HFF-Myc (cell line): ENCODE results near the gene PRMT7.
A peak's percentile ranks its signal among the peaks of the same experiment; 100 is the strongest.
"Not testable (repeated sequence)": the region's sequence is repeated elsewhere in the genome, so short reads cannot be mapped to it uniquely, and the experiment has no call there.

ENCODE experiments used
- DNase-seq: peaks from one replicate; pipeline ENCODE4 v3.0.0-alpha.2; 2011; ENCODE audit warnings: low read depth; ENCODE audit errors: extremely low read depth
- H3K4me3 ChIP-seq: replicated peaks from 2 replicates; pipeline ENCODE4 v1.5.1; 2011; ENCODE audit warnings: low read depth, mild to moderate bottlenecking, control low read depth, low read length
- TF ChIP-seq, protein P1 (sequence below): IDR thresholded peaks from 2 replicates; pipeline ENCODE4 v1.5.1; 2012; ENCODE audit warnings: mild to moderate bottlenecking, low read depth, low read length, control low read depth; ENCODE audit errors: missing control alignments

The PRMT7 gene

DNA sequence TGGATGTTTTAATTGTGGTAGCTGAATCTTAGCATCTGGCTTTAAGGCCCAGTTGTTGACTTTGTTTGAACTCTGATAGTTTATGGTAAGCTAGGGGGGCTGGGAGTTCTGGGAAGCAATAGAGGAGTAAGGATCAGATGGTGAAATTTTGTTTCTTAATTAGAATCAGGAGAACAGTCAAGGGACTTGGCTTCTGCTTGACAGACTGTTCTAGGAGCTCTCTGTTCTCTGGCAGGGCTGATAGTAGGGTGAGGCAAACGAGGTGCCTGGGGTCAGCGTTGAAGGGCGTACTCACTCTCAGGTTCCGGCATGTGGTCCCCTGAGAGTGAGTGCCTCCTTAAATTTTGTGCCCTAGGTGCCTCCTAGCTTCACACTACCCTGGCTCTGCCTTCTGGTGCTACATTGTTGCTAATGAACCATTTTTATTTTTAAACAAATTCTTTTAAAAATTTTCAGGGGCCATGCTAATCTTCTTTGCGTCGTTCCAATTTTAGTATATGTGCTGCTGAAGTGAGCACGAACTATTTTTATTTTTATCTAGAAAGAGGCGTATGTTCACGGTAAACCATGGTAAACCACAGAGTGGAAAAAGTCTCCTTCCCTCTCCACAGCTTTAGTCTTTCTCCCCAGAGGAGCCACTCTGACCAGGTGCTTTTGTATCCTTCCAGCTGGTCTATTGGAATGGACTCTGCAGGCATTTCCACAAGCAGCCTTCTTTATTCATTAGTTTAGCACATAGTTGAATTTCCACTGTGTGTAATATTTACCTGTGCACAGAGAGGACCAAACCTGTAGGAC is 26.8 kb upstream of the PRMT7 start:
- no peak overlapping the region for H3K4me3 ChIP-seq
- DNase-seq = no peak
- TF ChIP-seq, protein P1, sequence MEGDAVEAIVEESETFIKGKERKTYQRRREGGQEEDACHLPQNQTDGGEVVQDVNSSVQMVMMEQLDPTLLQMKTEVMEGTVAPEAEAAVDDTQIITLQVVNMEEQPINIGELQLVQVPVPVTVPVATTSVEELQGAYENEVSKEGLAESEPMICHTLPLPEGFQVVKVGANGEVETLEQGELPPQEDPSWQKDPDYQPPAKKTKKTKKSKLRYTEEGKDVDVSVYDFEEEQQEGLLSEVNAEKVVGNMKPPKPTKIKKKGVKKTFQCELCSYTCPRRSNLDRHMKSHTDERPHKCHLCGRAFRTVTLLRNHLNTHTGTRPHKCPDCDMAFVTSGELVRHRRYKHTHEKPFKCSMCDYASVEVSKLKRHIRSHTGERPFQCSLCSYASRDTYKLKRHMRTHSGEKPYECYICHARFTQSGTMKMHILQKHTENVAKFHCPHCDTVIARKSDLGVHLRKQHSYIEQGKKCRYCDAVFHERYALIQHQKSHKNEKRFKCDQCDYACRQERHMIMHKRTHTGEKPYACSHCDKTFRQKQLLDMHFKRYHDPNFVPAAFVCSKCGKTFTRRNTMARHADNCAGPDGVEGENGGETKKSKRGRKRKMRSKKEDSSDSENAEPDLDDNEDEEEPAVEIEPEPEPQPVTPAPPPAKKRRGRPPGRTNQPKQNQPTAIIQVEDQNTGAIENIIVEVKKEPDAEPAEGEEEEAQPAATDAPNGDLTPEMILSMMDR = no peak

DNA sequence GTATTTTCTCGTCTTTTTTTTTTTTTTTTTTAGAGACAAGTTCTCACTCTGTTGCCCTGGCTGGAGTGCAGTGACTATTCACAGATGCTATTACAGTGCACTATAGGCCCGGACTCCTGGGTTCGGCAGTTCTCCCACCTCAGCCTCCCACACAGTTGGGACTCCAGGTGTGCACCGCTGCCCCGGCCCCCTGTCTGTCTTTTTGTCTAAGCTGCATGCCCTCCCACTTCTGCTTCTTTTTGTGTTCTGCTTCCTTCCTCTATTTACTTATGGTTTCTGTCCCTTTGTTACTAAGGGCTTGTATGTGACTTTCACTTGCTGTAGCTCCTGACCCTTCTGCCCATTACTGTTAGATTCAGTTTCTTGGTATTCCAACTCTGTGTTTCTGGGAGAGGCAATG is 26.0 kb upstream of the PRMT7 start:
- H3K4me3 ChIP-seq = no peak overlapping the region
- DNase-seq = no peak
- TF ChIP-seq, protein P1 = no peak

DNA sequence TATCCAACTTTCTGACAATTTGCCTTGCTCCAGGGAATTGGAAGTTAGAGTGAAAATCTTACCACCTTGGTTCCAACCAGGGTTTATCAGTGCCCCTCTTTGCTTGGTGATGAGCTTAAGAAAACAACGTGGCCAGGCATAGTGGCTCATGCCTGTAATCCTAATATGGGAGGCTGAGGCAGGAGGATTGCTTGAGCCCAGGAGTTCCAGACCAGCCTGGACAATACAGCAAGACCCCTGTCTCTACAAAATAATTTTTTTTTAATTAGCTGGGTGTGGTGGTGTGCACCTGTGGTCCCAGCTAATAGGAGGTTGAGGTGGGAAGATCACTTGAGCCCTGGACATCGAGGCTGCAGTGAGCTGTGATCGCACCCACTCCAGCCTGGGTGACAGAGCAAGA is 25.1 kb upstream of the PRMT7 start:
- TF ChIP-seq, protein P1 = no peak
- H3K4me3 ChIP-seq = no peak overlapping the region
- no peak for DNase-seq

DNA sequence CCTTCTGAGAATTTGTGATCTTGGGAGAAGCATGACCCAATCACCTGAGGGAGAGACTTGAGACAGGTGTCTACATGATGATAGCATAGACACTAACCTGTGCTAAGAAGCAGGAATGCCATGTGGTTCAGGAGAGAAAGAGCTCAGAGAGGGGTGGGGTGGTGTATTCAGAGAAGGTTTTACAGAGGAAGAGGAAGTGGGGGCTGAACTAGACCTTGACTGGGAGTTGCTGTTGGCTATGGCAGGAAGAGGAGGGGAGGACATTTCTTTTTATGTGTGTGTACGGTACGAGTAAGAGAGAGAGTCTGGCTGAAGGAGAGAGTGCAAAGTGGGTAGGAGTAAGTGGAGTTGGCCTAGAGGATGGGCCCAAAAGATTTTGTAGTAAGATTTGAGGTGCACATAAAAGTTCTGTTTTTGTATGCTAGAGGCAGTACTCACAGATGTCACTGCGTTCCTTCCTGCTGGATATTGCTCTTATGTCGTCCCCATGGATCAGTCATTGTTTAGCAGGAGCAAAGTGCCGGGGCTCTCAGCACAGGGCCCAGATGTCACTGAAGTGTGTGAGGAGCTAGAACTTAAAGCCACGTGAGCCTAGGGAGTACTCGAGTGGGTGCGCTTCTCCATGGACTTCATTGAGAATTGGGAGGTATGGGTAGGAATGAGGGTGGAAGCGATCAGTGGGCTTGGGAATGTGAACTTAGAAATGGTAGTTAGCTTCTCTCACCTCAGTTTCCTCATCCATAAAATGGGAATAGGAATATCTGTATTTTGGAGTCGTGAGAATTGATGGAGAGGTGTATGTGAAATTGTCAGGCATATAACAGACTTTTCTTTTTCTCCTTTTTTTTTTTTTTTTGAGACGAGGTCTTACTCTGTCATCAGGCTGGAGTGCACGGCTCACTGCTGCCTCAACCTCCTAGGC is 24.4 kb upstream of the PRMT7 start:
- DNase-seq = no peak
- TF ChIP-seq, protein P1 = no peak
- no peak overlapping the region for H3K4me3 ChIP-seq

DNA sequence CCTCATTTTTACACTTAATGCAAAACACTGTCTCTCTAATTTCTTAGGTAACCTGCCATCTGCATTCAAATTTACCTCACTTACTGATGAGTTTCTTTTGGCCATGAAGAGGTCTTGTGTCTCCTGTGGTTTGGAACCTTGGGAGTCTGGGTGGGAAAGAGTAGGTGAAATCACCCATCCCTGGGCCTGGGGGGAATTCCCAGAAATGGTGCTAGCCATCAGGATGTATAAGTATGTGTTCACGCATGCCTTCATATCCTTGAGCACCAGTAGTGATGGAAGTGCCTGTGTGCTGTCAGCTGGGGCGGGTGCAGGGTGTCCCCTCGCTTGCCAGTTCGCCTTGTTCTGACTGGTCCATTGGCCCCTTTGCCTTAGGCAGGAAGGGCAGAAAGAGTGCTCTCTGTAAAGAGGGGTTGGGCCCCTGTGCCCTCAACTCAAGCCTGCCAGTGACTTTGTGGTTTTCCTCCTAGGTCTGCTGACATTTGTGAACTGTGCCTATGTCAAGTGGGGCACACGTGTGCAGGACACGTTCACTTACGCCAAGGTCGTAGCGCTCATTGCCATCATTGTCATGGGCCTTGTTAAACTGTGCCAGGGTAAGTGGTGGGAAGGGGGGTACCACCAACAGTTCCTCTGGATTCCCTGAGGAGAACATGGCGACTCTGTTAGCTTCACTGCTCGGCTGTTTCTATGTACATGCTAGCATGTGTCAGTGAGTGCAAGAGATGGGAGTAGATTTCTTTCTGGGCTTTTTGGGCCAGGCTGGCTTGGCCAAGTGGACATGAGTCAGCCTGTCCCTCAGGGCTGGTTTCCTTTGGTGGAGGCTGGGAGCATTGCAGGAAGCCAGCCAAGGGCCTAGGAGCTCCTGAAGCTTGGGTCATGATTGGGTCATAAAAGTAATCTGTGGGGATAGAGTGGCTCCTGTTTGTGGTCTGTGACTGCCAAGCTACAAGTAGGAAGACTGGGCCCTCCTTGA is 23.3 kb upstream of the PRMT7 start:
- TF ChIP-seq, protein P1 = no peak
- peak; percentile 43 for DNase-seq
- no peak overlapping the region for H3K4me3 ChIP-seq

DNA sequence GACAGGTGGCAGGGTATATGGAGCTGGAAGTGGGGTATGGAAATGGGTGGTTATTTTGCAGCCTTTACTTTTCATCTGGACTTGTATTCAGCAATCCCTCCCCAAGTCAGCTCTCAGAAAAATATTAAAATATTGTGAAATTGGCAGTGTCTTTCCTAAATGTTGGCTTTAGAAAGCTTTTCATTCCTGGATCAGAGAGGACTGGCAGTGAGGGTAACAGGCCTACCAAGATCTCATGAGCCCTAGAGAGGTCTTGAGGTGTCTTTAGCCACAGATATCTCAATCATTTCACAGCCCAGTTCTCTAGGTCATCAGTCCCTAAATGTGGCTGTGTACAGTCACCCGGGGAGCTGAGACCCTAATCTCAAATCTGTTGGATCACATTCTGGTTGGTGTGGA is 22.6 kb upstream of the PRMT7 start:
- DNase-seq = no peak
- TF ChIP-seq, protein P1 = no peak
- no peak overlapping the region for H3K4me3 ChIP-seq

DNA sequence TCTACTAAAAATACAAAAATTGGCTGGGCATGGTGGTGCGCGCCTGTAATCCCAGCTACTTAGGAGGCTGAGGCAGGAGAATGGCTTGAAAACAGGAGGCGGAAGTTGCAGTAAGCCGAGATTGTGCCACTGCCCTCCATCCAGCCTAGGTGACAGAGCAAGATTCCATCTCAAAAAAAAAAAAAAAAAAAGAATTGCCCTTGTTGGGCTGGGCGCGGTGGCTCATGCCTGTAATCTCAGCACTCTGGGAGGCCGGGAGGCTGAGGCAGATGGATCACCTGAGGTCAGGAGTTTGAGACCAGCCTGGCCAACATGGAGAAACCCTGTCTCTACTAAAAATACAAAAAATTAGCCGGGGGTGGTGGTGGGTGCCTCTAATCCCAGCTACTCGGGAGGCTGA is 22.0 kb upstream of the PRMT7 start:
- H3K4me3 ChIP-seq, DNase-seq: not testable (repeated sequence)
